CD1c-positive myeloid dendritic cell (primary cell): ENCODE data around the gene ANKEF1.
A peak's percentile ranks its signal among the peaks of the same experiment; 100 is the strongest.
"Not testable (repeated sequence)": the region's sequence is repeated elsewhere in the genome, so short reads cannot be mapped to it uniquely, and the experiment has no call there.

Source experiments
- DNase-seq: peaks from one replicate; pipeline ENCODE4 v3.0.0-alpha.2; 2016; ENCODE audit errors: extremely low spot score

ANKEF1 gene

DNA sequence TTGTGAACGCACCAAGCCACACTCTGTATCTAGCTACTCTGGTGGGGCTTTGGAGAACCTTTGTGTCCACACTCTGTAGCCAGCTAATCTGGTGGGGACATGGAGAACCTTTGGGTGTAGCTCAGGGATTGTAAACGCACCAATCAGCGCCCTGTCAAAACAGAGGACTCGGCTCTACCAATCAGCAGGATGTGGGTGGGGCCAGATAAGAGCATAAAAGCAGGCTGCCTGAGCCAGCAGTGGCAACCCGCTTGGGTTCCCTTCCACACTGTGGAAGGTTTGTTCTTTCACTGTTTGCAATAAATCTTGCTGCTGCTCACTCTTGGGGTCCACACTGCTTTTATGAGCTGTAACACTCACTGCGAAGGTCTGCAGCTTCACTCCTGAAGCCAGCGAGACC is 2.5 kb upstream of the ANKEF1 start:
- not testable (repeated sequence) for DNase-seq

DNA sequence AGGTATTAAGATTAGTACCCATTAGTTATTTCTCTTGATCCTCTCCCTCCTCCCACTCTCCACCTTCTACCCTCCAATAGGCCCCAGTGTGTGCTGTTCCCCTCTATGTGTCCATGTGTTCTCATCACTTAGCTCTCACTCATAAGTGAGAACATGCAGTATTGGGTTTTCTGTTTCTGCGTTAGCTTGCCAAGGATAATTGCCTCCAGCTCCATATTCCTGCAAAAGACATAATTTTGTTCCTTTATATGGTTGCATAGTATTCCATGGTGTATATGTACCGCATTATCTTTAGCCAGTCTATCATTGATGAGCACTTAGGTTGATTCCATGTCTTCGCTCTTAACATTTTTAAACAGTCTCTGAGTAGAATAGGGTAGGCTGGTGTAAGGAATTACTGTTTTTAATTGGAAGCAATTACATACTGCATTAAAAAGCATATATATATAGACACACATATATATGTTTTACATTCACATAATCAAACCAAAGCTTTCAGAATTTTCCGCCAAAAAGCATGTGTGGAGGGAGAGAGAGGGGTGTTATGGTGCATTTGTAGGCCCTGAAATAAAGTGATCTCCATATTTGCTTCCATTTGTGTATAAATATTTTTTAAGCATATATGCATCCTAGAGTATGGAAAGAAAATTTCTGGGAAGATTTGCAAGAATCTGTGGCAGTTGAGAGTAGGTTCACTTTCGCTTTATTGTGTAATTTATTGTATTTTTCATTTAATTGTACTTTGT is 709 bp upstream of the ANKEF1 start:
- no peak for DNase-seq

DNA sequence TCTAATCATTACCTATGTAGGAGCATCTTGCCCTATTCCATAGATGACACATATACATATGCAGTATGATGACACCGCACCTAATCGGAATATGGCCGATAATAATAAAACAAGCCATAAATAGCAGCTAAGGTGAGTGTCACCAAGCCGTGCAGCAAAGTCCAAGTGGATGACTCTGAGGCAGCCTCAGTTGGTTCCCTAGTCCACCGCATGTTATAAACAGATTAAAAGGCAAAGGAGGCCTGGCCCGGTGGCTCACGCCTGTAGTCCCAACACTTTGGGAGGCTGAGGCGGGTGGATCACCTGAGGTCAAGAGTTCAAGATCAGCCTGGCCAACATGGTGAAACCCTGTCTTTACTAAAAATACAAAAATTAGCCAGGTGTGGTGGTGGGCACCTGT is 1.5 kb downstream of the ANKEF1 start:
- not testable (repeated sequence) for DNase-seq

DNA sequence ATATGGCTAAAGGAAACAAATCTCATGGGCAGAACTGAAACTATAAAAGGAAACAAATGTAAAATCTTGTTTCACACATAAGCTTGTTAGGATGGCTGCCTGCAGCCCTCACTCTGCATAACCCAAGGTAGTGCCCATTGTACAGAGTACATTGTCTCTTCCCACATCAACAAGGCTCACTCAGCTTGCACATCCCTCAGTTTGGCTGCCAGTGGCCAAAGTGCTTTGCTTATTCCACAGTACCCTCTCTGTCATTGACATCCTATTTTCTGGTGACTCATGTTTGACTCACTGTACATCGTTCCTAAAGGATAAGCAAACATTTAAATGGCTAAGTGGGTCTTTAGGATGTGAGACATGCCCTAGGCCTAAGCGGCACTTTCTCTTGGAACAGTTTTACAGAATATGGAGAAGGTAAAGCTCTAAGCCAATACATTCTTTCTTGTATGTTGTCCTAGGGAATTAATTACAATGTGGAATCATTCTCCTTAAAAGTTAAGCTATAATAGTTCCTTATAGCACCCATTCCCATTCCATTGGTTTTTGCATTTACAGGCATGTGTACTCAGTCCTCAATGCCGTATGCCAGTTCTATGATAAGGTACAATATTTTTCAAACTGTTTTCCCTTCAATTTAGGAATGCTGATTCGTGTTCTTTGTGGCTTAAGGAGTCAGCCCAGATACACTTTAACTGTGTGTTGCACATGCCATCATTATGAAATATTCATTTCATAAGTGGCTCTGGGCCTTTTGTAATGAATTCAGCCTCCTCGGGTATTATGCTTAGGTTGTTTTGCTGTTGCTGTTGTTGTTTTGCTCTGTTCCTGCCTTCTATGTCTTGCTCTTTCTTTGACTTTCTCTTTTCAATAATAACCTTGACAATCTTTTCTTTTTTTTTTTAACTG is 5.5 kb downstream of the ANKEF1 start:
- DNase-seq, result peak; percentile 33

DNA sequence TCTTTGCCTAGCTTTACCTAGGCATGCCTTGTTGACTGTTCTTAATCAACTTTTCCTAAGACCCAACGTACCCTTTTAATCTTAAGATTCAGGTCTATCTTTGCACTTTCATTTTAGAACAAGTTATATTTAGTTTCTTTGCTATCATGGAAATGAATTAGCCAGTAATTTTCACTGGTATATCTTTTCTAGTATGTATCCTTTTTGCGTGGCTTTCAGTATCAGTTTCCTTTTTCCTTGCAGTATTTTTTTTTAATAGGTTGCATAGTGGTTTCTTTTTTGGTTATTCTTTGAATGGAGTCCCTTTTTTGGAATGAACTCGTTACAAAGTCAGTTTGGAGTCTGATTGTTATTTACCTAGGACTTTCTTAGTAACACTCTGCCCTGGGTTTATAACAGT is 7.3 kb downstream of the ANKEF1 start:
- no peak for DNase-seq

DNA sequence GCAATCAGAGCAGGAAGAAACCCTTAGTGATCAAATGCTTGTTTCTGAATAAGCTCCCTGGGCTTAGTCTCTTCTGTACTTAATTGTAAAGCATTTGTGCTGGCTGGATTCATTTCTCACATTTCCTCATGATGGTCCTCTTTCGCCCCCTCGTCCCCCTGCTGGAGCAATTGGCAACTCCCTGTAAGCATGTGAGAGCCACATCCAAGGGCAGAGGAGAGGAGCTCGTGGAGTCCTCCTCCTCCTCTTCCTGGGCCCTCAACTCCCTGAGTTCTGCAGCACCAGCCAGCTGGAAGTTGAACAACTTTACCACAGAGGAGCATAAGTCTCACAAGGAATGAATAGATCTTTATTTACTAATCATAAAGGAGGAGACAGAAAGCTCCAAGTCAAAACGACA is 12.6 kb downstream of the ANKEF1 start:
- no peak for DNase-seq

DNA sequence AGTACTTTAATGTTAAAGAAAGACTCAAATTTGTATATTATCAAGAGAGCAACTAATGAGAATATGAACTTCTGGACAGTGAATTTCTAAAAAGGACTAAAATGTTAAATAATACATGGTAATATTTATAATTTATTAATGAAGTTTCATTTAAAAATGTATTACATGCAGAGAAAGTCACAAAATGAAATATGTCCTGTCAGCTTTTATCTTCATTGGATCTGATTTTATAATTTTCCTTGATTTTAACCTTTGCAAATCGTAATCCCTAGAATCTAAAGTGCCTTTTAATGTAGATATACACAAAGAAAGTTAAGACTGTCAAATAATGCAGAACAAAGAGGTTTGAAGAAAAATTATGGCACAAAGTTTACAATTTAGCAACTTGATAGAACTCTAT is 16.4 kb downstream of the ANKEF1 start:
- DNase-seq, result no peak

DNA sequence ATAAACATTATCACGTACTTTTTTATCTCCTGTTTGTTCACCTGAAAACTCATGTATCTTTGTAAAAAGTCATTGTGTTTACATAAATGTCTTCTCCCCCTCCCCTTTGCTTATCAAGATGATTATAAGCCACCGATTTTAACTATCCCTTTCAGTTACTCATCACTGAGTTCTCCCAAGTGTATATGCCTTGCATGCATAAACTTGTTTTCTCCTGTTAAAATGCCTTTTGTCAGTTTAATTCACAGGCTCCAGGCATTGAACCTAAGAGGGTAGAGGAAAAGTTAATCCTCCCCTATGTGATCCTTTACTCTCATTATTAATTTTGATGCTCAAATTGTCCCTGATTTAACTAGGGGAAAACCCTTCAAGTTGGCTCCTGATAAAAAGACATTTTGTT is 24.2 kb downstream of the ANKEF1 start:
- DNase-seq, result no peak

DNA sequence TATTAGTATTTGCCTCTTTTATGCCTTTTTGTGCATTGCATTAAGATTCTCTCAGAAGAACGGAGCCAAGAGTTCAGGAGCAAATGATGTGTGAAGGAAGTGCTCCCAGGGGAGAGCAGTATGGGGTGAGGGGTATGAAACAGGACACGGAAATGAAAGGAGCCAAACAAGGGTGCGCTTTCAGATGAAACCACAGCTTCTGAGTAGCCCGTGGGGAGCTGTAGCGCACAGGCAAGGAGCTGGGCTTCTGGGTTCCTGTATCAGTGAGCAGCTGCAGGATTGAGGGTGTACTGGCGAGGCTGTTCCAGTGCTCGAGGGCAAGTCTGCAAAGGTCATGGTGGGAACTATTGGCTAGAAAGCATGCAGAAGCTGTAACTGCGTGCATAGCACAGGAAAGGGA is 25.4 kb downstream of the ANKEF1 start:
- no peak for DNase-seq

DNA sequence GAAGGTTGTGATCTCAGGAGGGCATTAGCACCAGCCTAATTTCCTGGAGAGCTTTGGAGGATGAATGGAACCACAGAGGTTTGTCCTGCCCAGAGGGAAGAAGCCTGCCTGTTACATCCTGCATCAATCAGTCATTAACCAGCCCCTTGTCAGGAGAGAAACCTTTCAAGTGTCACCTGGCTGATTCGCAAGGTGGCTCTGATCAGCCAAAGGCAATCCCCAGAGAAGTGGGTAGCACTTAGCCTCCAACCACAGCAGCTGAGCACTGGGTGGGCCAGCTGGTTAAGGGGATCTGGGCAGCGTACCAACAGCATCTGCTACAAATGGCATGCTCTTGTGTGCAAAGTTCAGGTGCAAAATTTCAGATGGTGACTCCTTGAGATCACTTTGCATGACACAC is 26.9 kb downstream of the ANKEF1 start:
- DNase-seq, result no peak

DNA sequence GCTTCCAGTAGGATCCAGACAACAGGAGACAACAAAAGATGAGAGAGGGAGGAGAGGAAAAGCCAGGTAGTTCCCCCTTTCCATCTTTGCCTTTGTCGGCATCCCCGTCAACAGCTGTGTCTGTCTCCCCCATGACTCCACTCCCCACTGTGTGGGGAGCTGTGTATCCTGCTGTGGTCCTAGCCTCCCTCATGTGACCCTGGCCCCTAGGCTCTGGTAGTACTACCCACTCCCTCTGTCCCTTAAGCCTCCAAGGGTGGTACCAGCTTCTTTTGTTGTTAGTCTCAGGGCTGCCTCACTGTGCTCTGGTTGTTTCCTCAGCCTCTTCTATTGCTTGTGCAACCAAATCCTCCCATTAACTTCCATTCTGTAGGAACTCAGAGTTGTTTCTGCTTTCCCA is 28.7 kb downstream of the ANKEF1 start:
- DNase-seq, result no peak

DNA sequence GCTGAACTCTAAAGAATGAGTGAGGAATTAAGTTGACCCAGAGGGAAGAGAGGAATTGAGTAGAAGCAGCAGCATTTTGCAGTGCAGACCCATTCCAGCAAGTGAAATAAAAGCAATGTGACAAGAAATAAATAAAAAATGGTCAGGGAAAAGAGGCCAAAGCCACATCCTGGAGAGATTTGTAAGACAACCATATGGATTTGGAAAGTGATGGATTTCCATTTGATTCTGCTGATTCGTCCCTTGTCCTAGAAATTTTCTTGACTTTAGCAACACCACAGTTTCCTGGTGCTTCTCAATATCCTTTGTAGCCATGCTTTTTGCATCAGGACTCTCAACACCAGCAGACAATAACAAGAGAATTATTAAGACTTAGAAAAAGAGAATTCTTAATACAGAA is 29.8 kb downstream of the ANKEF1 start:
- no peak for DNase-seq

DNA sequence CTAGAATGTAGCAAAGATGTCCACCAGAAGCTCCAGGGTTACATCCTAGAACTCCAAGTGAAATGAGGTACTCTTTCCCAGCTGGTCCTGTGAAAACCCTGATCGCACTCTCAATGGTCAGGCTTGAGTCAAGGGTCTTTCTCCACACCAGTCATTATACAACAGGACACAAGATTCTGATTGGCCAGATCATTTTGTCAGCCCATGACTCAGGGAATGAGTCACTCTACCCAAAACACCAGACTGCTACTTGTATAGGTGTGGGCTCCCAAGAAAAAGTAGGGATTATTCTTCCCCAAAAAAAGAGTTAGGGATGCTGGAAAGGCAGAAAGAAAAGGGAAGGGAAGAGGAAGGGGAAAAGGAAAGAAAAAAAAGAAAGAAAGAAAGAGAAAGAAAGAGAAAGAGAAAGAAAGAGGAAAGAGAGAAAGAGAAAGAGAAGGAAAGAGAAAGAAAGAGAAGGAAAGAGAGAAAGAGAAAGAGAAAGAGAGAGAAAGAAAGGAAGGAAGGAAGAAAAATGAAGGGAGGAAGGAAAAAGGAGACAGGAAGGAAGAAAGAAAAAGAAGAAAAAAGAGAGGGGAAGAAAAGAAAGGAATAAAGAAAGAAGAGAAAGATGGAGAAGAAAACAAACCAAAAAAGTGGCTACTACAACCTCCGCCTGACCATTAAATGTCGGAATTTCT is 30.5 kb downstream of the ANKEF1 start:
- no peak for DNase-seq

DNA sequence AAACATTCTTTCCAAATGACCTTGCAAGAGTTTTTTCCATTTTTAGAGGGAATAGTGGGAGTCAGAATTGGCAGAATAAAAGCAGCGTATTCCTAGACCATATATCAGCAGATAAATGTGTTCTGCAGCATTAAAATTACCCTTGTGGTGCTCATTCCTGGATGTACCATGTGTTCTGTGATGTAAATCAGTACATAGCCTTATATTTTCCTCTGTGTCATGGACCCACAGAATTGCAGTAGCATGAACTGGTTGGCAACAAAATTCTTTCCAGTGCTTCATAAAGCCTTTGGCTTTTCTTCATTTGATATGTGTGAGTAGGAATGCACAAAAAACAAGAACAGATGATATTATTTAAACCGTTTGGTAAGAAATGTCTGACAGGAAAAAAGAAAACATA is 32.5 kb downstream of the ANKEF1 start:
- no peak for DNase-seq

DNA sequence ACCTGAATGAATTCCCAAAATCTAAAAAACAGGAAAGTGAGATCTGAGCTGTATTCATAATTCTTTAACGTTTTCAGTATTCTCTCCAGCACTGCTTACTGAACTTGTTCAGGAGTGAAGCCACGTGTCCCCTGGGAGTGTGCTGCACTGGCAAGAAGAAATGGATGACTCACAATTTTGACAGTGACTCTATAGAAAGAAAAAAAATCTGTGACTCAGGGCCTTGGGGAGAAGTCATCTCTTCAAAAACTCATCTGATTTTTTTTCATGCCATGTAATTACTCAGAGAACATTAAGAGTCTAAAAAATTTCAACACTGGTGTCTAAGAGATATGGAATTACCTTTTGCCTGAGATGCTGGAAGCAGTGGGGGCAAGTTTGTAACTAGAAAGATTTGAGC is 39.7 kb downstream of the ANKEF1 start:
- DNase-seq, result peak; percentile 50

DNA sequence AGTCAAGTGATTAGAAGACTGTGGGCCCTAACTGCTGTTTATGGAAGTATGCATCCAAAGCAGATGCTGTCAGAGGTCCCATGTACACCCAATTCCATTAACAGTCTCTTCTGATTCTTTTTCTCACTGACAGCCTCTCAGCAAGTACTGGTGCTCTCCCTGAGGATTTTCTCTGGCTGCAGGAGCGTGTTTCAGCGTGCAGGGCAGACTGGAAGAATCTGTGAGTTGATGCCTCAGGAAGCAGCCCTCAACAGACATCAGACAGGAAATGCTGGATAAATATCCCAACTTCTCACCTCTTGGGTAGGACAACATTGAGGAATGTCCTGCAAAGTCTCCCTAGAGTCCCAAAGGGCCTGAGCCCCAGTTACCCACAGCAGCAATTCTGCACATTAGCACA is 40.8 kb downstream of the ANKEF1 start:
- DNase-seq, result no peak

DNA sequence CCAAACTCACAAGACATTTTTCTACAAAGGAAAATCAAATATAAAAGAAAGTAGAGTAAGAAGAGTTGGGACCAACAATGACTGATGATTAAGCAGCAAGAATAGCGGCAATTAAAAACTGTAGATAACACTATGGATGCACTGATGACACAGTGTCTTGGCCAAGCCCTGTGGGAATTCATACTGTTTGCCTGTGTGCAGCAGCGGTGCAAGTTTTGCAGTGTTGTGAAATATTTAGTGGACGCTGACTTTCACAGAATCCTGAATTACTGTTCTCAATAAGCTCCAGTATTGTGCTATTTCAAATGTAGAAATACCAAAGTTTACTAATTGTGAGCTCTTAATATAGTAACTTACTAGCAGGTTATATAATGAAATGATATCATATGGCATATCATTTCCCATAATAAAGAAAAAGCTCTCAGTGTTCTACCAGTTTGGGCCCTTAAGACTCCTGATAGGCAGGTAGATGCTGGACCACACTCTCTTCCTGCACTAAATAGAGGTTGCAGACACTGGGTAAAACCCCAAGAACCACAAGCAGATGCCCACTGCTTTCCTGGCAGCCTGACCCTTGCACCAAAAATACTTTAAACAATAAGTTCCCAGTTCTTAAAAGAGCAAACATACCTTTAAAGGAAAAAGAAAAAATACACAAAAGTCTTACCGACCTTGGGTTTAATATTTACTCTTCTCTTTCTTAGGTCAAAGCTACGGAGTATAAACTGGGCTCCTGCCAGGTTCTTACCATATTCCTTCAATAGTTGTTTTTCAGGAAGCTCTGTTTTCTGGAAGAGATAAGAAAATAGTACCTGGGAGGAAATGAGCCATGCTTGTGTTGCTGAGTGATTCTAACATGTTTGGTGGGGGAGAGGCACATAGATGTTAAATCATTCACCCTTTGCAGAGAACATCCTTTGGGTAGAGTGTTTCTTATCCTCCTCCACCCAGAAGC is 41.6 kb downstream of the ANKEF1 start:
- no peak for DNase-seq

DNA sequence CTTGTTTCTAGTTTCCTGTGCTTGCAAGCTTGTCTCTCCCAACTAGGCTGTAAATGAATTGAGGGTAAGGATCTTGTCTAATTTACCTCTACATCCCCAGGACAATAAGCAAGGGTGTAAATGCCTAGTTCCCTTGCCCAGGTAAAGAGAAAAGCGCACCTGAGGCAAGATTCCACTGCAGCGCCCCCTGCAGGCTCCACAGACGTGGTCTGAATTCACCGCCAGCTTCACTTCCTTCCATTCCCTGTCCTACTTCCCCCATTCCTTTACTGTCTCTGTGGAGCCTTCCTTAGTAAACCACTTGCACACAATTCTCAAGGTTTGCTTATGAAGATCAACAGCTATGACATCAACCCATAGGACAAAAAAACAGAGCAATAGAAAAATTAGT is 42.3 kb downstream of the ANKEF1 start:
- no peak for DNase-seq

DNA sequence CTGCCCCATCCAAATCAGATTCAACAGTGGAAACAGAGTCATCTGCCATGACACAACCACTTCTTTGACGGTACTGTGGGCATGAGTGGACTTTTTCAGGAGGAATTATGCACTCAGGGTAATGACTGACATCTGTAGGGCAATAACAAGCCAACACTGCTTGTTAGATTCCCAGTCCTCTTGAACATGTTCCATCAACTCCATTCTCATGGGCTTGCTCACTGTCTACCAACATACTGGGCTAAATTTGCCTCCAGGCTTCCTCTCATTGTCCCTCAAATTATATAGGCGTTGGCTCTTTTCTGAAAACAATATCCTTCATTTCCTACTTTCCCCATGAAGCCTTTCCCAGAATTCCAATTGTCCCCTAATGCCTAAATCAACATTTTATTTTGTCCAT is 43.1 kb downstream of the ANKEF1 start:
- DNase-seq, result no peak

DNA sequence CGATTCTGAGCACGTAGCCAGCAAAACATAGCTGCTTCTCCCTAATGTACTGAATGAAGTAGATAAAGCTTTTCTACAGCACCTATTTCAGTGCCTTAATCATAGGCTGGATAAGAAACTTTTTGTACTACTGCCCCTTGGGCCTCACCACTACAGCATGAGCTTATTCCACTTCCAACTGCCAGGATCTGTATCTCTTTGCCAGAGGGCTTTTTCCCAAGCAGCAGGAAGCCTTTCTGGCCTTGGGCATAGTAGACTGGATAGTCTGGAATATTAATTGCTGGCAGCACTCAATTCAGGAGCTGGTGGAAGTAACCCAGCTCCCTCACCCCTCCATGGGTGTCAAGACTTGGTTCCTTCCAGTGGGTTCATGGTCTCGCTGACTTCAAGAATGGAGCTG is 43.6 kb downstream of the ANKEF1 start:
- DNase-seq, result no peak

DNA sequence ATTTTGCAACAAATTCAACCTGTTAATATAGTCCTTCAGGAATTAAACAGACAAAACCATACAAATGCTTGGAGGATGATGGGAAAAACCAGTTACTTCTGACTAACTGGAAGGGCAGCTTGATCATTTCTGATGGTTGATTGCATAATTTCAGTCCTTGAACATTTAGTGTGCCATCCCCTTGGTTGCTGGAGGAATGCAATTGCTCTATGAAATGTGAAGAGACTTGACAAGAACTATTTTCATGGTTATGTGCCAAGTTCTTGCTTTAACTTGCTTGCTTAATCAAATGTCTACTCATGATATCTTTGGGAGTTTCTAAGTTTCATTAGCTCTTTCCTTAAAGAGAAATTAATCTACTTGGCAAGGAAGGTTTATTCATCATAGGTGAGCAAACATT is 45.2 kb downstream of the ANKEF1 start:
- no peak for DNase-seq

DNA sequence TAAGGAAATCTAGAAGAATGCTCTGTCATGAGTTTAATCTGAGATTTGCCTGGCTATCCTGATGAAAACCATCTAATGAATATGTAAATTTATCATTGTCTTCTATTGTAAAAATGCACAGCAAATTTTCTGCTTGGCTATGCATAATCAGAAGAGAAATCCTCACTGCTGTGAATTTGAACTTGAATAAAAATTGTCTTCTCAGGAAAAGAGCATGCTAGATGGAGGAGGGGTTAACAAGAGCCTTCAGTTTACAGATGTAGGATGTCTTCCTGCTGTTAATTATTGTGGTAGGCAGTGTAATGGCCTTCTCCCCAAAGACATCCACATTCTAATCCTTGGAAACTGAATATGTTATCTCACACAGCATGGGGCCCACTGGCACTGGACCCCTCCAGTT is 45.8 kb downstream of the ANKEF1 start:
- no peak for DNase-seq
